IMR-90 (cell line): ENCODE measurements around the gene BSND. TPM values are rescaled to one million over a fixed set of nuclear protein-coding genes. Genes with fewer than 3 reads are reported as not detected.

Experiments used
- ATAC-seq: fragments of 200-7000 bp; cut with Tn5 transposase; 2 replicates; pipeline ENCODE4 v1.9.1; 2020; ENCODE audit warnings: low read depth, mild to moderate bottlenecking, moderate library complexity
- BruUV-seq: library from RNA; stranded (reverse); fragments of 400-500 nt; replicated peaks from 2 replicates; lab custom pipeline; 2021; lab: Mats Ljungman, UMichigan
- CTCF ChIA-PET: fragments of 300-600 bp; formaldehyde crosslinking; extraction: SDS; loops from one replicate; lab custom pipeline; 2021; ENCODE audit warnings: antibody characterized with exemption; lab: Yijun Ruan, JAX
- POLR2A ChIA-PET: fragments of 300-600 bp; sonication (Branson Sonifier 250); formaldehyde crosslinking; loops from one replicate; lab custom pipeline; 2022; ENCODE audit warnings: antibody characterized with exemption; ENCODE audit not compliant: unreplicated experiment; lab: Charles Lee
- DNase-seq: peaks from one replicate; pipeline ENCODE4 v3.0.0; 2013
- H2AFZ ChIP-seq: replicated peaks from 2 replicates; pipeline ENCODE3; 2013; ENCODE audit warnings: low read length, mild to moderate bottlenecking; ENCODE audit not compliant: poor library complexity
- H2AK5ac ChIP-seq: 2 replicates; pipeline ENCODE4 v1.6.1; 2013; ENCODE audit warnings: low read depth, low read length, inconsistent platforms
- H2AK9ac ChIP-seq: replicated peaks from 2 replicates; pipeline ENCODE3; 2013; ENCODE audit warnings: mild to moderate bottlenecking, low read depth, low read length, moderate library complexity; ENCODE audit not compliant: poor library complexity
- H2BK120ac ChIP-seq: 2 replicates; pipeline ENCODE4 v1.6.1; 2013; ENCODE audit warnings: low read depth, low read length, inconsistent platforms
- H2BK15ac ChIP-seq: 3 replicates; pipeline ENCODE4 v1.6.1; 2013; ENCODE audit warnings: low read depth, low read length, inconsistent platforms
- H2BK20ac ChIP-seq: 2 replicates; pipeline ENCODE4 v1.6.1; 2013; ENCODE audit warnings: low read depth, mild to moderate bottlenecking, inconsistent platforms, low read length, moderate library complexity
- H2BK5ac ChIP-seq: 2 replicates; pipeline ENCODE4 v1.6.1; 2013; ENCODE audit warnings: mild to moderate bottlenecking, low read depth, low read length, inconsistent platforms; ENCODE audit not compliant: poor library complexity, severe bottlenecking
- H3K14ac ChIP-seq: replicated peaks from 2 replicates; pipeline ENCODE4 v1.6.1; 2013; ENCODE audit warnings: low read depth, low read length, inconsistent platforms
- H3K18ac ChIP-seq: 2 replicates; pipeline ENCODE4 v1.6.1; 2013; ENCODE audit warnings: low read depth, low read length, control low read depth
- H3K23ac ChIP-seq: 2 replicates; pipeline ENCODE4 v1.6.1; 2013; ENCODE audit warnings: low read depth, low read length, inconsistent platforms
- H3K27ac ChIP-seq: 2 replicates; pipeline ENCODE4 v1.5.1; 2013; ENCODE audit warnings: mild to moderate bottlenecking, control low read depth, low read length; ENCODE audit not compliant: insufficient read depth
- H3K27me3 ChIP-seq: 2 replicates; pipeline ENCODE4 v1.6.1; 2013; ENCODE audit warnings: low read length; ENCODE audit not compliant: control insufficient read depth, insufficient read depth
- H3K36me3 ChIP-seq: 2 replicates; pipeline ENCODE4 v1.6.1; 2013; ENCODE audit warnings: low read length, mixed read lengths; ENCODE audit not compliant: control insufficient read depth, insufficient read depth
- H3K4ac ChIP-seq: 2 replicates; pipeline ENCODE4 v1.6.1; 2013; ENCODE audit warnings: low read depth, low read length, inconsistent platforms
- H3K4me1 ChIP-seq: 2 replicates; pipeline ENCODE4 v1.6.1; 2013; ENCODE audit warnings: low read length, mixed read lengths; ENCODE audit not compliant: control insufficient read depth, insufficient read depth
- H3K4me2 ChIP-seq: 2 replicates; pipeline ENCODE4 v1.6.1; 2013; ENCODE audit warnings: low read depth, mild to moderate bottlenecking, control low read depth, low read length, moderate library complexity
- H3K4me3 ChIP-seq: 2 replicates; pipeline ENCODE4 v1.5.1; 2013; ENCODE audit warnings: low read depth, mild to moderate bottlenecking, control low read depth, low read length, moderate library complexity; ENCODE audit not compliant: insufficient read depth
- H3K56ac ChIP-seq: 2 replicates; pipeline ENCODE4 v1.6.1; 2013; ENCODE audit warnings: low read length, inconsistent platforms; ENCODE audit not compliant: insufficient read depth; ENCODE audit errors: extremely low read depth
- H3K79me1 ChIP-seq, 2 experiments: 2 replicates each; pipeline ENCODE4 v1.6.1; 2013; ENCODE audit warnings: low read length in 2 of 2, inconsistent platforms in 1 of 2, low read depth in 1 of 2
- H3K9ac ChIP-seq: 2 replicates; pipeline ENCODE4 v1.6.1; 2013; ENCODE audit warnings: low read depth, low read length, control low read depth
- H3K9me1 ChIP-seq: 2 replicates; pipeline ENCODE4 v1.6.1; 2013; ENCODE audit warnings: low read length, inconsistent platforms; ENCODE audit not compliant: insufficient read depth
- H3K9me3 ChIP-seq: 2 replicates; pipeline ENCODE4 v1.6.1; 2013; ENCODE audit warnings: low read length; ENCODE audit not compliant: control insufficient read depth, insufficient read depth
- H4K20me1 ChIP-seq: 2 replicates; pipeline ENCODE4 v1.6.1; 2013; ENCODE audit warnings: low read length, inconsistent platforms; ENCODE audit not compliant: insufficient read depth
- H4K5ac ChIP-seq: 2 replicates; pipeline ENCODE4 v1.6.1; 2013; ENCODE audit warnings: mild to moderate bottlenecking, low read depth, low read length, control low read depth
- H4K8ac ChIP-seq, 2 experiments: 2 replicates each; pipeline ENCODE4 v1.6.1; 2013; ENCODE audit warnings: low read depth in 2 of 2, low read length in 2 of 2, control low read depth in 1 of 2, inconsistent platforms in 1 of 2
- H4K91ac ChIP-seq: 2 replicates; pipeline ENCODE4 v1.6.1; 2013; ENCODE audit warnings: low read depth, low read length, inconsistent platforms; ENCODE audit not compliant: insufficient read depth
- BHLHE40 ChIP-seq: fragments of 150-350 bp; IDR thresholded peaks from 2 replicates; pipeline ENCODE4 v1.6.1; 2016; ENCODE audit warnings: mild to moderate bottlenecking, low read depth, low read length
- CEBPB ChIP-seq: IDR thresholded peaks from 2 replicates; pipeline ENCODE4 v1.6.1; 2012; ENCODE audit warnings: low read depth, low read length, improper control_type of control experiment
- CHD1 ChIP-seq: IDR thresholded peaks from 2 replicates; pipeline ENCODE4 v1.6.1; 2012; ENCODE audit warnings: low read depth, low read length, improper control_type of control experiment
- CTCF ChIP-seq: conservative IDR thresholded peaks from 2 replicates; pipeline ENCODE4 v1.5.1; 2012; ENCODE audit warnings: mild to moderate bottlenecking, low read depth, low read length, improper control_type of control experiment
- ELK1 ChIP-seq: fragments of 150-350 bp; IDR thresholded peaks from 2 replicates; pipeline ENCODE4 v1.6.1; 2016; ENCODE audit warnings: low read depth, mild to moderate bottlenecking, low read length, moderate library complexity, borderline replicate concordance
- MAFK ChIP-seq: IDR thresholded peaks from 2 replicates; pipeline ENCODE4 v1.6.1; 2012; ENCODE audit warnings: low read depth, low read length, improper control_type of control experiment
- MAZ ChIP-seq: IDR thresholded peaks from 2 replicates; pipeline ENCODE4 v1.6.1; 2012; ENCODE audit warnings: low read depth, mild to moderate bottlenecking, low read length, improper control_type of control experiment, moderate library complexity, borderline replicate concordance
- MXI1 ChIP-seq: IDR thresholded peaks from 2 replicates; pipeline ENCODE4 v1.6.1; 2012; ENCODE audit warnings: low read depth, mild to moderate bottlenecking, low read length, moderate library complexity, borderline replicate concordance
- NFE2L2 ChIP-seq: fragments of 150-350 bp; IDR thresholded peaks from 2 replicates; pipeline ENCODE4 v1.6.1; 2016; ENCODE audit warnings: low read depth, mild to moderate bottlenecking, low read length
- POLR2A ChIP-seq: IDR thresholded peaks from 2 replicates; pipeline ENCODE4 v1.6.1; 2012; ENCODE audit warnings: mild to moderate bottlenecking, low read depth, low read length
- RAD21 ChIP-seq: IDR thresholded peaks from 2 replicates; pipeline ENCODE4 v1.6.1; 2012; ENCODE audit warnings: low read length, improper control_type of control experiment
- RCOR1 ChIP-seq: IDR thresholded peaks from 2 replicates; pipeline ENCODE4 v1.6.1; 2012; ENCODE audit warnings: mild to moderate bottlenecking, low read length, improper control_type of control experiment; ENCODE audit not compliant: insufficient replicate concordance
- RFX5 ChIP-seq: IDR thresholded peaks from 2 replicates; pipeline ENCODE4 v1.8.0; 2012; ENCODE audit warnings: low read depth, mild to moderate bottlenecking, low read length, moderate library complexity
- SMC3 ChIP-seq: fragments of 150-350 bp; IDR thresholded peaks from 2 replicates; pipeline ENCODE4 v1.6.1; 2016; ENCODE audit warnings: low read depth, mild to moderate bottlenecking, antibody characterized with exemption, low read length, moderate library complexity
- USF2 ChIP-seq: fragments of 150-350 bp; IDR thresholded peaks from 2 replicates; pipeline ENCODE4 v1.6.1; 2017; ENCODE audit warnings: mild to moderate bottlenecking, antibody characterized with exemption, low read length, low read depth
- WGBS, 2 experiments: methylation state at CpG; one replicate each; pipeline versions ENCODE4 v1.1.5 to v1.1.7; 2013; ENCODE audit warnings: missing lambda C conversion rate in 2 of 2; ENCODE audit not compliant: insufficient read length in 1 of 2; ENCODE audit errors: extremely low coverage in 2 of 2; 5-methylcytosine and 5-hydroxymethylcytosine counted together
- dilution Hi-C: fragments of 300-500 bp; cut with HindIII; formaldehyde crosslinking; loops from one replicate; pipeline ENCODE4 v1.14.3; 2018; ENCODE audit warnings: low sequenced_read_pairs; ENCODE audit not compliant: unreplicated experiment
- in situ Hi-C: fragments of 300-500 bp; cut with MboI; formaldehyde crosslinking; loops from 3 replicates; pipeline ENCODE4 v1.14.3; 2019; ENCODE audit warnings: low sequenced_read_pairs, inconsistent platforms, mixed read lengths
- intact Hi-C: fragments of 100-400 bp; cut with micrococcal nuclease; formaldehyde crosslinking; loops from 2 replicates; pipeline ENCODE4 v1.10.0; 2022
- polyA plus RNA-seq, 3 experiments: library from polyadenylated mRNA; depleted of rRNA; stranded (reverse); fragments of >200 nt; gene quantifications; 2 replicates each; pipeline ENCODE4 v1.2.3, GENCODE V29; 2012; ENCODE audit warnings: low replicate concordance in 1 of 3
- total RNA-seq: library from RNA; depleted of rRNA; stranded (reverse); fragments of >200 nt; gene quantifications from 2 replicates; pipeline ENCODE4 v1.2.3, GENCODE V29; 2012

Gene BSND
- total and polyA plus RNA-seq, 2 of the 4 experiments (the other 2 are of a cell fraction): not detected

DNA sequence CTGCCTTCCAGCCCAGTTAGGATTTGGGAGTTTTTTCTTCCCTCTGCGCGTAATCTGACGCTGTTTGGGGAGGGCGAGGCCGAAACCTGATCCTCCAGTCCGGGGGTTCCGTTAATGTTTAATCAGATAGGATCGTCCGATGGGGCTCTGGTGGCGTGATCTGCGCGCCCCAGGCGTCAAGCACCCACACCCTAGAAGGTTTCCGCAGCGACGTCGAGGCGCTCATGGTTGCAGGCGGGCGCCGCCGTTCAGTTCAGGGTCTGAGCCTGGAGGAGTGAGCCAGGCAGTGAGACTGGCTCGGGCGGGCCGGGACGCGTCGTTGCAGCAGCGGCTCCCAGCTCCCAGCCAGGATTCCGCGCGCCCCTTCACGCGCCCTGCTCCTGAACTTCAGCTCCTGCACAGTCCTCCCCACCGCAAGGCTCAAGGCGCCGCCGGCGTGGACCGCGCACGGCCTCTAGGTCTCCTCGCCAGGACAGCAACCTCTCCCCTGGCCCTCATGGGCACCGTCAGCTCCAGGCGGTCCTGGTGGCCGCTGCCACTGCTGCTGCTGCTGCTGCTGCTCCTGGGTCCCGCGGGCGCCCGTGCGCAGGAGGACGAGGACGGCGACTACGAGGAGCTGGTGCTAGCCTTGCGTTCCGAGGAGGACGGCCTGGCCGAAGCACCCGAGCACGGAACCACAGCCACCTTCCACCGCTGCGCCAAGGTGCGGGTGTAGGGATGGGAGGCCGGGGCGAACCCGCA, 40.8 kb downstream of the BSND start, which contains the start of gene PCSK9:
Gene PCSK9, plus strand, starts transcription at position 207 of the 741 bp plus-strand sequence. Its CDS starts 290 bp downstream, at position 497.
- peak within 1 kb of the TSS; percentile 81 for H2AFZ ChIP-seq
- no peak for TF ChIP-seq MAZ
- no peak for TF ChIP-seq RAD21
- no peak for TF ChIP-seq CTCF
- no peak for TF ChIP-seq RCOR1
- no peak for TF ChIP-seq ELK1
- TF ChIP-seq MAFK: no peak
- TF ChIP-seq USF2: no peak
- TF ChIP-seq RFX5: no peak
- TF ChIP-seq POLR2A: no peak
- TF ChIP-seq CEBPB: no peak
- no peak for TF ChIP-seq MXI1
- TF ChIP-seq SMC3: no peak
- no peak for TF ChIP-seq CHD1
- no peak for TF ChIP-seq NFE2L2
- no peak for TF ChIP-seq BHLHE40

More for the DNA sequence above, 40.8 kb downstream of the BSND start, which contains the start of gene PCSK9:
- POLR2A ChIA-PET: interaction anchor here (0.6 kb wide), 1 partner anchor 95 kb away, joined by 4 read pairs; no protein-coding TSS in a partner anchor
- CTCF ChIA-PET: no interaction called here
- Histone ChIP-seq H3K9me3 (no peaks in the 10 kb centered on the region), H2AK9ac (no peak within 1 kb of the TSS), H3K56ac (no peak within 1 kb of the TSS), H3K23ac (no peak within 1 kb of the TSS), H3K4me1 (peaks cover 2% of the 10 kb centered on the region; the same call in 1 of the 2 replicates), H3K18ac (no peak within 1 kb of the TSS), H3K9me1 (0 out of 2 replicates have a peak, but pooled peaks cover 3% of the 10 kb centered on the region), H2BK15ac (no peak within 1 kb of the TSS), H4K20me1 (0 out of 2 replicates have a peak, but pooled peaks cover 4% of the 10 kb centered on the region), H4K91ac (no peak within 1 kb of the TSS), H3K27ac (no peak within 1 kb of the TSS), H4K5ac (no peak within 1 kb of the TSS), H2AK5ac (no peak within 1 kb of the TSS), H3K14ac (no peak within 1 kb of the TSS), H2BK120ac (no peak within 1 kb of the TSS), H3K4me3 (no peak within 1 kb of the TSS), H3K4ac (no peak within 1 kb of the TSS), H2BK20ac (no peak within 1 kb of the TSS), H2BK5ac (no peak within 1 kb of the TSS), H3K4me2 (peak within 1 kb of the TSS; percentile 10; the same call in 1 of the 2 replicates), H3K36me3 (no peaks in the 10 kb centered on the region), H4K8ac (no peak within 1 kb of the TSS), H3K27me3 (peaks cover 85% of the 10 kb centered on the region), H3K79me1 (no peaks in the 10 kb centered on the region), H3K9ac (no peak within 1 kb of the TSS)
- in situ Hi-C loops (no loop called here), intact Hi-C loops (no loop called here), dilution Hi-C loops (no loop called here)
- no TSS peak for BruUV-seq
- WGBS, 2 experiments: 1% methylated on average over 17 of the region's 67 CpGs; no CpG with 5 or more reads in 1 of the 2 experiments
- no peak for DNase-seq
- peak; percentile 86 for ATAC-seq
